H1 (cell line): ENCODE measurements around the gene PTCHD4. TPM values are rescaled to one million over a fixed set of nuclear protein-coding genes. Genes with fewer than 3 reads are reported as not detected.

ENCODE experiments used
- CTCF ChIA-PET: fragments of 300-600 bp; sonication (Branson Sonifier 250); formaldehyde crosslinking; loops from one replicate; lab custom pipeline; 2021; ENCODE audit not compliant: partially characterized antibody; lab: Charles Lee
- POLR2A ChIA-PET: fragments of 300-600 bp; sonication (Branson Sonifier 250); formaldehyde crosslinking; loops from one replicate; lab custom pipeline; 2021; ENCODE audit warnings: inconsistent platforms; ENCODE audit not compliant: partially characterized antibody; lab: Charles Lee
- DNase-seq, 2 experiments: peaks; one replicate each; pipeline versions ENCODE4 v3.0.0 to v3.0.0-alpha.2; 2010 to 2022; ENCODE audit warnings: low spot score in 2 of 2, low read depth in 1 of 2, mixed read lengths in 1 of 2
- FAIRE-seq: peaks from 2 replicates; lab custom pipeline; 2011; peaks lifted over from hg19 to GRCh38; lab: Jason Lieb, UNC
- H2AFZ ChIP-seq: 2 replicates; pipeline ENCODE4 v1.8.1; 2012; ENCODE audit warnings: low read length, inconsistent platforms
- H2AK5ac ChIP-seq: 2 replicates; pipeline ENCODE4 v1.6.1; 2013; ENCODE audit warnings: low read depth, low read length
- H2BK120ac ChIP-seq: replicated peaks from 2 replicates; pipeline ENCODE3; 2013; ENCODE audit warnings: low read depth, low read length, inconsistent platforms
- H2BK12ac ChIP-seq: 2 replicates; pipeline ENCODE4 v1.6.1; 2013; ENCODE audit warnings: low read depth, low read length
- H2BK15ac ChIP-seq: 2 replicates; pipeline ENCODE4 v1.6.1; 2013; ENCODE audit warnings: low read length
- H2BK20ac ChIP-seq: 2 replicates; pipeline ENCODE4 v1.6.1; 2013; ENCODE audit warnings: low read length
- H2BK5ac ChIP-seq: 2 replicates; pipeline ENCODE4 v1.6.1; 2013; ENCODE audit warnings: low read depth, low read length
- H3K14ac ChIP-seq: 2 replicates; pipeline ENCODE4 v1.6.1; 2013; ENCODE audit warnings: inconsistent platforms; ENCODE audit not compliant: insufficient read length
- H3K18ac ChIP-seq: 2 replicates; pipeline ENCODE4 v1.6.1; 2013; ENCODE audit warnings: low read length; ENCODE audit errors: extremely low read depth
- H3K23ac ChIP-seq: 2 replicates; pipeline ENCODE4 v1.6.1; 2013; ENCODE audit warnings: inconsistent platforms; ENCODE audit not compliant: insufficient read length
- H3K23me2 ChIP-seq: 2 replicates; pipeline ENCODE4 v1.6.1; 2013; ENCODE audit warnings: low read depth, low read length
- H3K27ac ChIP-seq: 2 replicates; pipeline ENCODE4 v1.6.1; 2011; ENCODE audit warnings: low read depth, low read length, inconsistent platforms
- H3K27me3 ChIP-seq, 4 experiments: replicated peaks in 1 of 4; 1 replicate in 1 of 4; 2 replicates in 3 of 4; pipeline versions ENCODE4 v1.6.1 to v1.8.1; 2011 to 2013; ENCODE audit warnings: low read length in 3 of 4, mild to moderate bottlenecking in 3 of 4, inconsistent platforms in 2 of 4, mixed read lengths in 2 of 4, moderate library complexity in 1 of 4; ENCODE audit not compliant: control insufficient read depth in 3 of 4, insufficient read depth in 3 of 4; ENCODE audit errors: extremely low read depth in 1 of 4
- H3K36me3 ChIP-seq, 4 experiments: 2 replicates each; pipeline versions ENCODE4 v1.6.1 to v1.8.1; 2011 to 2013; ENCODE audit warnings: mild to moderate bottlenecking in 4 of 4, low read length in 3 of 4, moderate library complexity in 2 of 4, control low read depth in 1 of 4, inconsistent platforms in 1 of 4; ENCODE audit not compliant: insufficient read depth in 4 of 4, control insufficient read depth in 2 of 4
- H3K4ac ChIP-seq: replicated peaks from 2 replicates; pipeline ENCODE3; 2013; ENCODE audit warnings: low read length, low read depth, mixed read lengths, inconsistent platforms; ENCODE audit not compliant: insufficient read length
- H3K4me1 ChIP-seq, 4 experiments: replicated peaks in 1 of 4; 1 replicate in 1 of 4; 2 replicates in 3 of 4; pipeline versions ENCODE4 v1.6.1 to v1.8.1; 2011 to 2013; ENCODE audit warnings: low read length in 3 of 4, inconsistent platforms in 2 of 4, mixed read lengths in 1 of 4; ENCODE audit not compliant: insufficient read depth in 4 of 4, control insufficient read depth in 3 of 4
- H3K4me2 ChIP-seq, 2 experiments: 2 replicates each; pipeline versions ENCODE4 v1.6.1 to v1.8.1; 2011 to 2013; ENCODE audit warnings: low read depth in 2 of 2, low read length in 2 of 2, control low read depth in 1 of 2, inconsistent platforms in 1 of 2, mild to moderate bottlenecking in 1 of 2; ENCODE audit not compliant: insufficient read depth in 1 of 2
- H3K4me3 ChIP-seq, 4 experiments: fragments of 200-600, 300-600 bp in 1 of 4; sonication (generic), shearing (Covaris generic), sonication (Bioruptor Twin) in 1 of 4; 2 replicates each; pipeline versions ENCODE4 v1.5.1 to v1.8.1; 2011 to 2016; ENCODE audit warnings: low read length in 4 of 4, low read depth in 3 of 4, control low read depth in 2 of 4, inconsistent platforms in 2 of 4, mild to moderate bottlenecking in 2 of 4, mixed read lengths in 1 of 4, moderate library complexity in 1 of 4; ENCODE audit not compliant: insufficient read depth in 2 of 4; ENCODE audit errors: extremely low read depth in 1 of 4
- H3K56ac ChIP-seq: replicated peaks from 2 replicates; pipeline ENCODE3; 2013; ENCODE audit warnings: low read depth, mild to moderate bottlenecking, mixed read lengths, low read length, inconsistent platforms; ENCODE audit not compliant: insufficient read length
- H3K79me1 ChIP-seq: 2 replicates; pipeline ENCODE4 v1.6.1; 2013; ENCODE audit warnings: low read depth, low read length, control low read depth
- H3K79me2 ChIP-seq, 2 experiments: 2 replicates each; pipeline versions ENCODE4 v1.6.1 to v1.8.1; 2012 to 2013; ENCODE audit warnings: low read length in 2 of 2, mild to moderate bottlenecking in 2 of 2, inconsistent platforms in 1 of 2; ENCODE audit not compliant: insufficient read depth in 2 of 2, control insufficient read depth in 1 of 2
- H3K9ac ChIP-seq, 4 experiments: replicated peaks in 1 of 4; 1 replicate in 1 of 4; 2 replicates in 3 of 4; pipeline versions ENCODE4 v1.6.1 to v1.8.1; 2011 to 2013; ENCODE audit warnings: low read depth in 3 of 4, low read length in 3 of 4, control low read depth in 2 of 4, mild to moderate bottlenecking in 2 of 4, moderate library complexity in 2 of 4, inconsistent platforms in 1 of 4; ENCODE audit errors: extremely low read depth in 1 of 4
- H3K9me3 ChIP-seq, 2 experiments: 2 replicates each; pipeline versions ENCODE4 v1.6.1 to v1.8.1; 2012 to 2013; ENCODE audit warnings: mild to moderate bottlenecking in 2 of 2, moderate library complexity in 2 of 2, control low read depth in 1 of 2, inconsistent platforms in 1 of 2, low read depth in 1 of 2, low read length in 1 of 2, mixed read lengths in 1 of 2; ENCODE audit not compliant: insufficient read depth in 2 of 2
- H4K20me1 ChIP-seq, 2 experiments: replicated peaks in 1 of 2; 2 replicates each; pipeline versions ENCODE3 to v1.8.1; 2011 to 2013; ENCODE audit warnings: inconsistent platforms in 2 of 2, low read length in 2 of 2, mild to moderate bottlenecking in 1 of 2; ENCODE audit not compliant: insufficient read depth in 2 of 2, control insufficient read depth in 1 of 2
- H4K5ac ChIP-seq: 2 replicates; pipeline ENCODE4 v1.6.1; 2013; ENCODE audit warnings: low read length, low read depth, mixed read lengths, inconsistent platforms; ENCODE audit not compliant: insufficient read length
- H4K8ac ChIP-seq: 2 replicates; pipeline ENCODE4 v1.8.0; 2013; ENCODE audit warnings: mild to moderate bottlenecking, moderate library complexity, low read length, inconsistent platforms; ENCODE audit not compliant: insufficient read depth; ENCODE audit errors: extremely low read depth
- H4K91ac ChIP-seq: replicated peaks from 2 replicates; pipeline ENCODE3; 2013; ENCODE audit warnings: low read length, mixed read lengths, inconsistent platforms; ENCODE audit not compliant: insufficient read length
- BRCA1 ChIP-seq: IDR thresholded peaks from 2 replicates; pipeline ENCODE4 v1.6.1; 2012; ENCODE audit warnings: low read depth, low read length, improper control_type of control experiment
- CBX8 ChIP-seq: fragments of 300-800, 300-1000 bp; sonication (generic); IDR thresholded peaks from 2 replicates; pipeline ENCODE4 v1.7.1; 2016; ENCODE audit warnings: low read depth, low read length, borderline replicate concordance
- CTBP2 ChIP-seq: IDR thresholded peaks from 2 replicates; pipeline ENCODE4 v1.7.0; 2011; ENCODE audit warnings: borderline replicate concordance, mild to moderate bottlenecking, moderate library complexity, mixed read lengths, low read length; ENCODE audit not compliant: insufficient read depth, insufficient read length
- EZH2 ChIP-seq: fragments of 200-600 bp; sonication (generic); IDR thresholded peaks from 2 replicates; pipeline ENCODE4 v1.7.1; 2012; ENCODE audit warnings: low read depth, mild to moderate bottlenecking, moderate library complexity, low read length, inconsistent platforms; ENCODE audit not compliant: severe bottlenecking
- JUND ChIP-seq: IDR thresholded peaks from 2 replicates; pipeline ENCODE4 v1.6.1; 2011; ENCODE audit warnings: mild to moderate bottlenecking, improper control_type of control experiment, low read length
- KDM1A ChIP-seq: fragments of 200-600, 300-600 bp; sonication (generic); IDR thresholded peaks from 2 replicates; pipeline ENCODE4 v1.7.1; 2016; ENCODE audit warnings: mild to moderate bottlenecking, low read length, borderline replicate concordance
- POLR2A ChIP-seq, 2 experiments: IDR thresholded peaks; 1 replicate in 1 of 2; 2 replicates in 1 of 2; pipeline ENCODE4 v1.6.1; 2011; ENCODE audit warnings: low read depth in 2 of 2, low read length in 2 of 2, mild to moderate bottlenecking in 2 of 2; ENCODE audit errors: control extremely low read depth in 1 of 2
- POU5F1 ChIP-seq: IDR thresholded peaks from 2 replicates; pipeline ENCODE4 v1.6.1; 2011; ENCODE audit warnings: low read depth, mild to moderate bottlenecking, low read length, moderate library complexity
- RAD21 ChIP-seq, 2 experiments: IDR thresholded peaks in 1 of 2; conservative IDR thresholded peaks in 1 of 2; 2 replicates each; pipeline ENCODE4 v1.6.1; 2011; ENCODE audit warnings: low read depth in 2 of 2, low read length in 2 of 2, improper control_type of control experiment in 1 of 2, inconsistent platforms in 1 of 2, mild to moderate bottlenecking in 1 of 2, moderate library complexity in 1 of 2
- RBBP5 ChIP-seq: IDR thresholded peaks from 2 replicates; pipeline ENCODE4 v1.7.1; 2012; ENCODE audit warnings: low read depth, mild to moderate bottlenecking, inconsistent platforms, low read length, moderate library complexity, borderline replicate concordance
- TEAD4 ChIP-seq: IDR thresholded peaks from 2 replicates; pipeline ENCODE4 v1.6.1; 2012; ENCODE audit warnings: low read depth, low read length, inconsistent platforms, mixed read lengths
- ZNF274 ChIP-seq: IDR thresholded peaks from 2 replicates; pipeline ENCODE4 v1.7.0; 2012; ENCODE audit warnings: low read length, borderline replicate concordance; ENCODE audit errors: extremely low read depth
- WGBS, 2 experiments: shearing (Covaris generic) in 1 of 2; methylation state at CpG; one replicate each; pipeline versions ENCODE4 v1.1.6 to v1.1.7; 2013 to 2015; ENCODE audit warnings: low lambda C conversion rate in 2 of 2, mixed read lengths in 2 of 2, inconsistent platforms in 1 of 2, low coverage in 1 of 2, missing lambda C conversion rate in 1 of 2; ENCODE audit not compliant: insufficient replicate concordance in 2 of 2, insufficient coverage in 1 of 2, insufficient read length in 1 of 2; ENCODE audit errors: extremely low coverage in 1 of 2, missing lambda C conversion rate in 1 of 2; 5-methylcytosine and 5-hydroxymethylcytosine counted together
- polyA plus RNA-seq, 7 experiments: library from polyadenylated mRNA; depleted of rRNA in 3 of 7; stranded (reverse) in 5 of 7; unstranded in 2 of 7; fragments of >200 nt in 5 of 7; fragments of 200-250 nt in 2 of 7; gene quantifications; 1 replicate in 5 of 7; 2 replicates in 1 of 7; 4 replicates in 1 of 7; pipeline versions ENCODE4 v1.2.1 to v1.2.3, GENCODE V29; 2011 to 2013; ENCODE audit warnings: missing spikeins in 2 of 7, mixed read lengths in 2 of 7
- total RNA-seq: library from RNA; stranded (reverse); fragmentation: NEBNext Ultra II Directional; extraction: Animal tissue kit (Norgen Biotek cat#: 25700); gene quantifications from 2 replicates; pipeline ENCODE4 v1.2.1, GENCODE V29; 2021
- TF ChIP-seq, protein P1 (sequence below): IDR thresholded peaks from 2 replicates; pipeline ENCODE4 v1.6.1; 2012; ENCODE audit warnings: inconsistent platforms

Gene PTCHD4
- total and polyA plus RNA-seq, 2 of the 8 experiments (the other 6 are each of a cell fraction or from before 2014, with no cell fraction given) = 0.17 to 0.37 TPM

GRCh38 chr6:48139818-48140614 is 29.0 kb upstream of the PTCHD4 start:
- CTCF ChIA-PET = interaction anchor here (0.6 kb wide), 1 partner anchor 43 kb away, joined by 3 read pairs; no protein-coding TSS in a partner anchor
- Histone ChIP-seq H3K4me1 (no peaks in the 10 kb centered on the region), H3K9me3 (no peaks in the 10 kb centered on the region), H2BK5ac (no peak overlapping the region), H2BK15ac (no peak overlapping the region), H3K56ac (no peak overlapping the region), H3K23ac (no peak overlapping the region), H3K36me3 (no peaks in the 10 kb centered on the region), H3K4me3 (no peak overlapping the region), H2BK12ac (no peak overlapping the region), H2BK120ac (no peak overlapping the region), H3K79me1 (no peaks in the 10 kb centered on the region), H4K5ac (no peak overlapping the region), H3K23me2 (no peaks in the 10 kb centered on the region), H3K27me3 (no peaks in the 10 kb centered on the region), H4K20me1 (no peaks in the 10 kb centered on the region), H3K4me2 (no peak overlapping the region), H3K4ac (no peak overlapping the region), H3K18ac (no peak overlapping the region), H3K27ac (no peak overlapping the region), H2AFZ (no peak overlapping the region), H3K79me2 (no peaks in the 10 kb centered on the region), H3K14ac (no peak overlapping the region), H4K91ac (no peak overlapping the region), H2AK5ac (no peak overlapping the region), H4K8ac (no peak overlapping the region), H2BK20ac (no peak overlapping the region), H3K9ac (no peak overlapping the region)
- POLR2A ChIA-PET = no interaction called here
- DNase-seq = no peak
- FAIRE-seq = no peak
- WGBS, 2 experiments = 83% methylated on average over 2 of the region's 2 CpGs; no CpG with 5 or more reads in 1 of the 2 experiments
- TF ChIP-seq BRCA1 (no peak), EZH2 (no peak), POU5F1 (no peak), TEAD4 (no peak), RAD21 (IDR thresholded peaks at IDR 0.05 in 1 of 2, conservative IDR thresholded peaks at IDR 0.05 in 1 of 2; ENCODE audit: low read depth in 2 of 2, low read length in 2 of 2) (no peak), JUND (no peak), ZNF274 (no peak), POLR2A (IDR thresholded peaks at IDR 0.05; ENCODE audit: control extremely low read depth in 1 of 2, low read depth in 2 of 2, low read length in 2 of 2) (no peak), CTBP2 (no peak), RBBP5 (no peak), CBX8 (no peak), KDM1A (no peak)
- TF ChIP-seq, protein P1, sequence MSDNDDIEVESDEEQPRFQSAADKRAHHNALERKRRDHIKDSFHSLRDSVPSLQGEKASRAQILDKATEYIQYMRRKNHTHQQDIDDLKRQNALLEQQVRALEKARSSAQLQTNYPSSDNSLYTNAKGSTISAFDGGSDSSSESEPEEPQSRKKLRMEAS = no peak
